Uterus (tissue), 2 donors: ENCODE data around the gene CDC42BPA.

Experiments used
- CTCF ChIP-seq, 4 experiments: fragments of 200-600 bp in 2 of 4; fragments of 450-650 bp in 2 of 4; sonication (generic) in 2 of 4; IDR thresholded peaks; one replicate each; pipeline ENCODE4 v1.5.1; 2016 to 2019; ENCODE audit warnings: antibody characterized with exemption in 4 of 4, mild to moderate bottlenecking in 2 of 4, moderate library complexity in 1 of 4
- POLR2A ChIP-seq, 2 donors: fragments of 450-650 bp; IDR thresholded peaks; one replicate each; pipeline ENCODE4 v1.6.1; 2016; ENCODE audit warnings: antibody characterized with exemption in 2 of 2, mild to moderate bottlenecking in 1 of 2, moderate library complexity in 1 of 2

DNA sequence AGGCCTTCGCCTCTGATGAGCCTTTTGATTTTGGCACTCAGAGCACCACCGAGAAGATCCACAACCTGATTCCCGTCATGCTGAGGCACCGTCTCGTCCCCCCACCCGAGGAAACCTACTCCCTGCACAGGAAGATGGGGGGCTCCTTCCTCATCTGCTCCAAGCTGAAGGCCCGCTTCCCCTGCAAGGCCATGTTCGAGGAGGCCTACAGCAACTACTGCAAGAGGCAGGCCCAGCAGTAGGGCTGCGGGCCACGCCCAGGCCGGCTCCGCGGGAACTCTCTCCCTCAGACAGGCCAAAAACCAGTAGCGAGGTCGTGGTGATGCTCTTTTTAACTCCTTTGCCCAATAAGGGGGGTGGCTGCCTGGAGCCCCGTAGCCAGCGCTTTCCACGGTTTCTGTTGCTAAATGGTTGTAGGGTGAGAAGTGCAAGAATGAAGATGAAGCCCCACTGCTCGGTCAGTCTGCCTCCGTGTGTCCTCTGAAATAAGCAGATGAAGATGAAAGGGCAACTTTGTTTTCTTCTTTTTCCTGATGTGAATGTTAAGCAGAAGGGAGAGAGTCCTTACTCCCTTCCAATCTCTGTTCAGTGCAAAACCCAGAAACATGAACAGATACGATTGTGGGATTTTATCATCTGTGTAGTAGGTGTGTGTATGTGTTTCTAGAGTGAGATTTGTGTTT lies 331.7 kb downstream of the CDC42BPA start:
- TF ChIP-seq CTCF (IDR thresholded peaks at IDR 0.05) (no peak), POLR2A (IDR thresholded peaks at IDR 0.05) (no peak)
